ENCODE results near the gene C16orf90.
"Not testable (repeated sequence)": the region's sequence is repeated elsewhere in the genome, so short reads cannot be mapped to it uniquely, and the experiment has no call there.

C16orf90 gene

DNA sequence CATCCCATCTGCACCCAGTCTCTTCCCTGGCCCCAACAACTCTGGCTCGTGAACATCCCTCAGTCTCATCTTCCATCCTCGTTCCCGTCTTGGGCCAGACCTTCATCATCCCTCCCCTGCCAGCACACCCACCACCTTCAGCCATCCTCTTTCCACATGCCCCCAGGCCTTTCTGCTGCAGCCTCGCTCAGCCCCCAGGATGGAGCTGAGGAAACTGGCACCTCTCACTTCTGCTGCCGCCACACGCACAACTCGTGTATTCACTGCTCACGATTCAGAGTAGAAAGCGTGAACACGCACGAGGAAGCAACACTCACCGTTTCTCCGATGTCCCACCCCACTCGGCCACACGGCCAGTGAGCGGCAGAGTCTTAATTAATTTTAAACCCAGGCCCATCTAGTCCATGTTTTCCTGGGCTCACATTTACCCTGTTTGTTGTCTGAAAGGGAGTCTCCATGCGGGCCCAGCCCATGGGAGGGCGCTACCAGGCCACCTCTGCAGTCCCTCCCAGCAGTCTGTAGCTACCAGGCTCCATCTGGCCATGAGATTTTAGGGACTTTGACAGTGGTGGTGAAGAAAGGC lies 12.5 kb downstream of the C16orf90 start:
- DNase-seq: no peak

DNA sequence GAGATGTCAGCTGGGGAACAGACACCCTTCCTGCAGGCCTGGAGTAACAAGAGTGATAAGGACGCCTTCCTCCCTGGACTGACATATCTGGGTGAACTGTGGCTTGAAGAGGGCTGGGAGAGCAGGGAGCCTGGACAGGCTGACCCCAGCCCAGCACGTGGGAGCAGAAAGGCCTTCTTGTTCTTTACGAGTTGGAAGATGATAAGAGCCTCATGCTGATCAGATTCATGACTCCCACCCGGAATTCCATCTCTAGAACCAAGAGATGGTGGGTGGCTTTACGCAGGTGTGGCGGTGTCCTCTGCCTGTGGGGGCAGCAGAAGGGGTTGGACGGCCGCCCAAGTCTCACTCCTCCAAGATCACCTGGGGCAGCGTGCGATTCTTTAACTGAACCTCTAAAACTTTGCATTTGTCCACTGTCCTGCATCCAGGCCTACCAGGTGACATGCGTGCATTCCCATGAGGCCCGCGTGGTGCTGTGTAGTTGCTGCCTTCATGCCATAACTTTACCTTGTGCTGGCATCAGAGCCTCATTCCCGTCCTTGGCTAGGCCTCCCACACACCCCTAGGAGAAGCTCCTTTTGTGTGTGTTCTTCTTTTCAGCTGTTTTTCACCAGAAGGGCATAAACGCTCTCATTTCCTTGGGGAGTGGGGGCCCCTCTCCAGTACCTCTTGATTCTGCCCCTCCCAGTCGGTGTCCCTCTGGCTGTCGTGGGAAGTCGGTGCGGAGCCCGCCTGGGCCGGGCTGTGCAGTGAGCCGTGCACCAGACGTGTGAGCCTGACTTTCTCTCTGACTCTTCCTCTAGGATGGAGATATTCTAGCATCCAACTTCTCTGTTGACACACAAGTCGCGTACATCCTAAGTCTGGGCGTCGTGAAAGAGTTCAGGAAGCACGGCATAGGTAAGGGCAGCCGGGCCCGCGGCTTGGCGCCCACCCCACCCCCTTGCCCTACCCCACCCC lies 13.3 kb downstream of the C16orf90 start:
- DNase-seq: no peak

DNA sequence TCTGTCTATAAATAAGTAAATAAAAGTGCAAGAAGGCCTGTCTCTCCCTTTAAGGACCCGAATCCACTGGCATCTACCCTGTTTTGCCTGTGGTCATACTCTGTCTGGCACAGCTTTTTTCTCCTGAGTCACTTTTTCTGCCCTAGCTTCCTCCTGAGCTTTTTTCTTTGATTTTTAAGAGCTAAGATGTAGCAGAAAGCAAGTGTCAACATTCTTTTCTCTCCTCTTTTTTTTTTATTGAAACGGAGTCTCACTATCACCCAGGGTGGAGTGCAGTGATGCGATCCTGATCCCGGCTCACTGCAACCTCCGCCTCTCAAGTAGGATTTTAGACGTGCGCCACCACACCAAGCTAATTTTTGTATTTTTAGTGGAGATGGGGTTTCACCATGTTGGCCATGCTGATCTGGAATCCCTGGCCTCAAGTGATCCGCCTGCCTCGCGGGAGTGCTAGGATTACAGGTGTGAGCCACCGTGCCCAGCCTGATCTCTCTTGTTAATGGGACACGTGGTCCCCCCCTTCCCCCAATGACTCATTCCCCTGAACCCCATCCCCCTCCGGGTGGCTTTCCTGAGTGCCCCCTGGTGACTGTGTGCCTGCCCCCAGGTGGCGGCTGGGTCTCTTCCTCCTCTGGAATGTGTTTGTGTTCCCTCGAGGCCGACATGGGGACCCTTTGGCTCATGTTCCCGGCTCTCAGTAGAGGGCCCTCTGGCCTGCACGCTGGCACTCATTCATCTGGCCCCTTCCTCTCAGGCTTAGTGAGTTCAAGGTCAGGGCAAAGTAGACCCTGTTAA lies 14.2 kb downstream of the C16orf90 start:
- DNase-seq: peak; percentile 11

DNA sequence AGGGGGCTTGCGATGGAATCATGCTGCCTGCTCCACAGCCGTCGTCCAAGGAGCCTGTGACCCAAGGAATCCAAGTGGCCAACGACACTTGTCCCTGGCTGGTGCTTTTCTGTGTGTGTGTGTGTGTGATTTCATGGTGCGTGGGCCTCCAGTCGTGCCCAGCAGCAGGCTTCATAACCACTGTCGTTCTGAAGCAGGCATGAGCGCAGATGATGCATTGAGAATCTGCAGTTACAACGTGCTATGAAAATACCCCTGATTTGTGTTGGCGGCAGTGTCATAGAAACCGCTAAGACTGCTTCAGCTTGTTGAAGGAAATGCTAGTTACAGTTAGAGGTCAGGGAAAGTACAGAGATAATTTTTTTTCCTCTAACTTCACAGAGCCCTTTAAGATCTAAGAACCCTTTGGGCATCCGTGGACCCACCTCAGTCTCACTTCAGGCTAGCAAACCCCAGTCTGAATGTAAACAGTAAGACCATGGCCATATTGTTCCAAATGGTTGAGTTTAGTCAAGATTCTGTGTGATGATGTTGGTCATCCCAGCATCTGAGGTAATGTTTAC lies 15.6 kb downstream of the C16orf90 start:
- DNase-seq: no peak

DNA sequence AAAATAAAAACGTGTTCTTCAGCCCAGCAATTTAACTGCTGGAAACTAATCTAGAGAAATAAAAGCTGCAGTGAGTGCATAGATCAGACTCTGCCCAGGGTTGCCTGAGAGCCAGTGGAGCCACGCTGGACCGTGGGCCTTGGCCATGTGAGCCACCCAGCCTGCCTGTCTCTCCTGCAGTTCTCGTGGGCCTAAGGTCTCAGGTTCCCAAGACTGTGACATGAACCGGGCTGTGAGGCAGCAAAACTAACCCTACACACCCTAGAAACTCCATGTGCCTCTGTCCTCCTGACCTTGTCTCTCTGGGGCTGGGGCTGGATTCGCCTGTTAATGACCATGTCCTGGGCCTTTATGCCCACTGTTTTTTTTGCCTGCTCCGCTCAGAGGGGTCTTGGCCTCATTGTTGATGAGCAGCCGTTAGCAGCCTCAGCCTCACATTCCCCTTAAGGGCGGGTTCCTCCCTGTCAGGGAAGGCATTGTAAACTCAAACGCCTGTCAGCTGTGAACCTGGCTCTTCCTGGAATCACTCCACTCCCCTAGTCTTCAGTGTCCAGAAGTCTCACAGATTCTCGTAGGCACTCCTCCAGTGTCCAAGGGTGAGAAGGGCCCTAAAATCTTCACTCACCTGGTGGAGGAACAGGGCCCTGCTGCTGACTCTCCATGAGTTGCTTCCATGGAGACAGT lies 16.9 kb downstream of the C16orf90 start:
- DNase-seq: no peak

DNA sequence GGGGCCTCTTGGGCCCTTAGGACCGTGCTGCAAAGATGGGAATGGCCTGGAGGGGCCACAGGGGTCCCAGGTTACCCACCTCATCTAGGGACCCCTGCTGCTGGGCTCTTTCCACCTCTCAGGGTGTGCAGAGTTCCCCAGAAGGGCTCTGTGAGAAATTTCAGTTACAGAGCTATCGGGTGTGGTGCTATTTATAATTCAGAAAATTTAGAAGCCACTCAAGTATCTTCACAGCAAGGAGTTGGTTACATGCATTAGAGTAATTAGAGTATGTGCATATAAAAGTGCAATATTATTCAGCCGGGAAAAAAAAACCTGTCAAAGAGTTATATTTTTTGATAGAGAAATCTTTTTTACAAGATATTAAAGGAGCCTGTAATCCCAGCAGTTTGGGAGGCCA lies 18.9 kb downstream of the C16orf90 start:
- DNase-seq: no peak

- DNase-seq: no peak
These were observed 19.5 kb downstream of the C16orf90 start for GRCh38 chr16:3475604-3476375.

DNA sequence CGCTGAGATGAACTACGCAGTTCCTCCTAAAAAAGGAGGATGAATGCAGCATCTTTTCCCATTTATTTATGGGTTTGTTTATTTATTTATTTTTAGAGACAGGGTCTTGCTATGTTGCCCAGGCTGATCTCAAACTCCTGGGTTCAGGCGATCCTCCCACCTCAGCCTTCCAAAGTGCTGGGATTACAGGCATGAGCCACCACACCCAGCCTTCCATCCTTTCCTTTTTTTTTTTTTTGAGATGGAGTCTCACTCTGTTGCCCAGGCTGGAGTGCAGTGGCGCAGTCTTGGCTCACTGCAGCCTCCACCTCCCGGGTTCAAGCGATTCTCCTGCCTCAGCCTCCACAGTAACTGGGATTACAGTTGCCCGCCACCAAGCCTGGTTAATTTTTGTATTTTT lies 20.4 kb downstream of the C16orf90 start:
- not testable (repeated sequence) for DNase-seq

- no peak for DNase-seq
These were observed 21.0 kb downstream of the C16orf90 start for GRCh38 chr16:3474136-3474779.

GRCh38 chr16:3473596-3473943 lies 21.7 kb downstream of the C16orf90 start:
- not testable (repeated sequence) for DNase-seq

DNA sequence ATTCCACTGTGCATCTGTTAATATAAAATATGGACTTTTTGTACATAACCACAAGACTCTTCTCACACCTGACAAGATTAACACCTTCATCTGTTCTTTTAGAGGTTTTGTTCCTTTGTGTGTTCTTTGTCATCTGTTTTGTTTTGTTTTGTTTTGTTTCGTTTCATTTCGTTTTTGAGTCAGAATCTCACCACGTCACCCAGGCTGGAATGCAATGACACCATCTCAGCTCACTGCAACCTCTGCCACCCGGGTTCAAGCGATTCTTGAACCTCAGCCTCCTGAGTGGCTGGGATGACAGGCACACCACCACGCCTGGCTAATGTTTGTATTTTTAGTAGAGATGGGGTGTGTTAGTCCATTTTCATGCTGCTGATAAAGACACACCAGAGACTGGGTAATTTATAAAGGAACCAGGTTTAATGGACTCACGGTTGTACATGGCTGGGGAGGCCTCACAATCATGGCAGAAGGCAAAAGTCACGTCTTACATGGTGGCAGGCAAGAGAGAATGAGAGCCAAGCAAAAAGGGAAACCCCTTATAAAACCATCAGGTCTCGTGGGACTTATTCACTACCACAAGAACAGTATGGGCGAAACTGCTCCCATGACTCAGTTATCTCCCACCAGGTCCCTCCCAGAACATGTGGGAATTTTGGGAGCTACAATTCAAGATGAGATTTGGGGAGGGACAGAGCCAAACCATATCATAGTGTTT lies 22.3 kb downstream of the C16orf90 start:
- no peak for DNase-seq

- no peak for DNase-seq
These were observed 23.6 kb downstream of the C16orf90 start for GRCh38 chr16:3471518-3472176.

GRCh38 chr16:3470723-3471122 lies 24.6 kb downstream of the C16orf90 start:
- no peak for DNase-seq

- no peak for DNase-seq
These were observed 25.6 kb downstream of the C16orf90 start for GRCh38 chr16:3469736-3470135.

DNA sequence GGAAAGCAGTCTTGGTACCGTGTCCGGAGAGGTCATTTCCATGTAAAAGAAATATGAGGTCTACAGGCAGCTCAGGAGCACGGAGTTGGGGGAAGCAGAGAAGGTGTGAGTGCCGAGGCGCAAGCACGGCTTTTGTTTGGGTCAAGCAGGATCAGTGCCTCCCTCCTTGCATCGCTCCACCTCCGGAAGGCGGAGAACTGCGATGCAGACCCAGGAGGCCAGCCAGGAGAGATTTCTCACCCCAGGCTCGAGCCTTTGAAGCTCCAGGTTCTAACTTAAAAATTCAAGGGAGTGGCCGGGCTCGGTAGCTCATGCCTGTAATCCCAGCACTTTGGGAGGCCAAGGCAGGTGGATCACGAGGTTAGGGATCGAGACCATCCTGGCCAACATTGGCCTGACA lies 26.8 kb downstream of the C16orf90 start:
- DNase-seq: no peak

GRCh38 chr16:3467921-3468320 lies 27.4 kb downstream of the C16orf90 start:
- DNase-seq: no peak

GRCh38 chr16:3467182-3467581 lies 28.1 kb downstream of the C16orf90 start:
- DNase-seq: no peak

GRCh38 chr16:3465911-3466584 lies 29.2 kb downstream of the C16orf90 start:
- DNase-seq: no peak

- DNase-seq: no peak
These were observed 30.0 kb downstream of the C16orf90 start for GRCh38 chr16:3465301-3465700.

All from DMS53 (cell line).